SK-N-SH (cell line): ENCODE data around the gene OCLN. TPM values are rescaled to one million over a fixed set of nuclear protein-coding genes. Genes with fewer than 3 reads are reported as not detected.
"Not testable (repeated sequence)": the region's sequence is repeated elsewhere in the genome, so short reads cannot be mapped to it uniquely, and the experiment has no call there.

ENCODE experiments used
- CTCF ChIA-PET: fragments of 300-600, 350-600 bp; formaldehyde crosslinking; extraction: SDS; loops from one replicate; lab custom pipeline; 2021; lab: Yijun Ruan, JAX
- POLR2A ChIA-PET: fragments of 350-600 bp; sonication (Branson Sonifier 250); formaldehyde crosslinking; extraction: SDS; loops from one replicate; lab custom pipeline; 2020; ENCODE audit warnings: antibody characterized with exemption, inconsistent platforms; lab: Yijun Ruan, JAX
- DNase-seq: peaks from one replicate; pipeline ENCODE4 v3.0.0; 2012
- H2AFZ ChIP-seq: fragments of 200-600 bp; sonication (generic); 2 replicates; pipeline ENCODE4 v1.8.1; 2016; ENCODE audit warnings: antibody characterized with exemption, mild to moderate bottlenecking, low read depth
- H3F3A ChIP-seq: fragments of 200-600 bp; sonication (generic); replicated peaks from 2 replicates; pipeline ENCODE3; 2016; ENCODE audit warnings: antibody characterized with exemption, mild to moderate bottlenecking; ENCODE audit not compliant: insufficient read depth
- H3K27ac ChIP-seq, 2 experiments: fragments of 200-500 bp in 1 of 2; fragments of 200-600 bp in 1 of 2; sonication (Bioruptor generic) in 1 of 2; sonication (generic), shearing (Covaris generic) in 1 of 2; 2 replicates each; pipeline versions ENCODE4 v1.5.1 to v1.6.1; 2014 to 2016; ENCODE audit warnings: low read depth in 2 of 2, inconsistent platforms in 1 of 2, low read length in 1 of 2, mild to moderate bottlenecking in 1 of 2, mixed read lengths in 1 of 2
- H3K27me3 ChIP-seq: fragments of 200-600 bp; sonication (generic), shearing (Covaris generic); 2 replicates; pipeline ENCODE4 v1.6.1; 2016; ENCODE audit warnings: mixed run types; ENCODE audit not compliant: insufficient read depth
- H3K36me3 ChIP-seq, 2 experiments: fragments of 200-500 bp in 1 of 2; fragments of 200-600 bp in 1 of 2; sonication (Bioruptor generic) in 1 of 2; sonication (generic) in 1 of 2; replicated peaks in 1 of 2; 2 replicates each; pipeline versions ENCODE3 to v1.5.1; 2014 to 2016; ENCODE audit warnings: low read length in 1 of 2, mild to moderate bottlenecking in 1 of 2; ENCODE audit not compliant: insufficient read depth in 2 of 2, control insufficient read depth in 1 of 2
- H3K4me1 ChIP-seq, 2 experiments: fragments of 200-500 bp in 1 of 2; fragments of 200-600 bp in 1 of 2; sonication (Bioruptor generic) in 1 of 2; sonication (generic), shearing (Covaris generic) in 1 of 2; 2 replicates each; pipeline versions ENCODE4 v1.5.1 to v1.6.1; 2014 to 2016; ENCODE audit warnings: low read depth in 1 of 2, low read length in 1 of 2, mixed run types in 1 of 2; ENCODE audit not compliant: insufficient read depth in 2 of 2, control insufficient read depth in 1 of 2
- H3K4me2 ChIP-seq: fragments of 200-600 bp; sonication (generic), shearing (Covaris generic); 2 replicates; pipeline ENCODE4 v1.6.1; 2017; ENCODE audit warnings: mixed run types
- H3K4me3 ChIP-seq, 2 experiments: fragments of 200-500 bp in 1 of 2; fragments of 200-600 bp in 1 of 2; sonication (Bioruptor generic) in 1 of 2; sonication (generic), shearing (Covaris generic) in 1 of 2; 2 replicates each; pipeline versions ENCODE4 v1.5.1 to v1.8.1; 2014 to 2016; ENCODE audit warnings: low read depth in 2 of 2, inconsistent platforms in 1 of 2, low read length in 1 of 2, mild to moderate bottlenecking in 1 of 2, mixed read lengths in 1 of 2, moderate library complexity in 1 of 2
- H3K79me2 ChIP-seq: fragments of 200-600 bp; sonication (generic); 2 replicates; pipeline ENCODE4 v1.8.1; 2017; ENCODE audit warnings: mild to moderate bottlenecking; ENCODE audit not compliant: insufficient read depth
- H3K9ac ChIP-seq: fragments of 200-600 bp; sonication (generic); 2 replicates; pipeline ENCODE4 v1.6.1; 2017; ENCODE audit warnings: mixed run types
- H3K9me2 ChIP-seq: fragments of 200-600 bp; sonication (generic); 2 replicates; pipeline ENCODE4 v1.6.1; 2017; ENCODE audit warnings: mixed run types
- H3K9me3 ChIP-seq: fragments of 200-600 bp; sonication (generic); 2 replicates; pipeline ENCODE4 v1.6.1; 2017; ENCODE audit warnings: mixed run types, mild to moderate bottlenecking, moderate library complexity
- H4K20me1 ChIP-seq: fragments of 200-600 bp; sonication (generic); 2 replicates; pipeline ENCODE4 v1.6.1; 2017; ENCODE audit warnings: mild to moderate bottlenecking, mixed run types; ENCODE audit not compliant: insufficient read depth
- WGBS: methylation state at CpG from one replicate; pipeline ENCODE4 v1.1.6; 2017; ENCODE audit warnings: low lambda C conversion rate; 5-methylcytosine and 5-hydroxymethylcytosine counted together
- polyA plus RNA-seq, 3 experiments: library from polyadenylated mRNA; depleted of rRNA; stranded (reverse); fragments of >200 nt; gene quantifications; 2 replicates each; pipeline ENCODE4 v1.2.3, GENCODE V29; 2012

The OCLN gene
- polyA plus RNA-seq, 1 of the 3 experiments (the other 2 are of a cell fraction), result 6.5 TPM

- H3K36me3 ChIP-seq, H2AFZ ChIP-seq, POLR2A ChIA-PET, H3K27ac ChIP-seq, H4K20me1 ChIP-seq, H3K4me3 ChIP-seq, H3K9me2 ChIP-seq, H3K9ac ChIP-seq, CTCF ChIA-PET, H3K27me3 ChIP-seq, H3K79me2 ChIP-seq, H3K9me3 ChIP-seq, H3F3A ChIP-seq, H3K4me2 ChIP-seq, H3K4me1 ChIP-seq, DNase-seq: not testable (repeated sequence)
- 94% methylated on average over 2 of the region's 2 CpGs for WGBS
These were observed 73.6 kb downstream of the OCLN start for GRCh38 chr5:69566172-69566571.

GRCh38 chr5:69568072-69568471 is 75.5 kb downstream of the OCLN start:
- H3F3A ChIP-seq, H4K20me1 ChIP-seq, H3K4me2 ChIP-seq, H3K79me2 ChIP-seq, H2AFZ ChIP-seq, H3K27ac ChIP-seq, H3K4me1 ChIP-seq, H3K9me3 ChIP-seq, DNase-seq, H3K9ac ChIP-seq, CTCF ChIA-PET, H3K9me2 ChIP-seq, H3K27me3 ChIP-seq, H3K36me3 ChIP-seq, POLR2A ChIA-PET, H3K4me3 ChIP-seq: not testable (repeated sequence)
- whole genome bisulfite sequencing, result 85% methylated on average over 1 of the region's 2 CpGs

GRCh38 chr5:69583356-69583755 is 90.8 kb downstream of the OCLN start:
- H3F3A ChIP-seq, H3K9me3 ChIP-seq, H3K27me3 ChIP-seq, H3K27ac ChIP-seq, DNase-seq, H3K9ac ChIP-seq, H3K9me2 ChIP-seq, H3K79me2 ChIP-seq, H4K20me1 ChIP-seq, H3K4me1 ChIP-seq, CTCF ChIA-PET, POLR2A ChIA-PET, H3K4me3 ChIP-seq, H3K4me2 ChIP-seq, H2AFZ ChIP-seq, H3K36me3 ChIP-seq: not testable (repeated sequence)
- no CpG with 5 or more reads among the region's 2 CpGs for WGBS

- H3K27ac ChIP-seq, H3K4me2 ChIP-seq, H3K9me3 ChIP-seq, POLR2A ChIA-PET, H3K4me3 ChIP-seq, H3F3A ChIP-seq, H3K27me3 ChIP-seq, H3K36me3 ChIP-seq, H3K79me2 ChIP-seq, H4K20me1 ChIP-seq, H3K9me2 ChIP-seq, H3K4me1 ChIP-seq, CTCF ChIA-PET, H2AFZ ChIP-seq, DNase-seq, H3K9ac ChIP-seq: not testable (repeated sequence)
- WGBS, result 40% methylated on average over 1 of the region's 7 CpGs
These were observed 103.7 kb downstream of the OCLN start for GRCh38 chr5:69596114-69596840.

GRCh38 chr5:69601947-69602346 is 109.4 kb downstream of the OCLN start:
- H3K27ac ChIP-seq, CTCF ChIA-PET: not testable (repeated sequence)

GRCh38 chr5:69606839-69607238 is 114.2 kb downstream of the OCLN start:
- DNase-seq, CTCF ChIA-PET, H3F3A ChIP-seq, H3K9me3 ChIP-seq, H3K9me2 ChIP-seq, H3K9ac ChIP-seq, H3K79me2 ChIP-seq, H3K4me3 ChIP-seq, H3K4me2 ChIP-seq, H3K27ac ChIP-seq, H3K4me1 ChIP-seq, H3K27me3 ChIP-seq, H2AFZ ChIP-seq, H4K20me1 ChIP-seq, H3K36me3 ChIP-seq, POLR2A ChIA-PET: not testable (repeated sequence)
- 80% methylated on average over 3 of the region's 6 CpGs for WGBS

More at GRCh38 chr5:69601947-69602346, 109.4 kb downstream of the OCLN start:
- POLR2A ChIA-PET, H2AFZ ChIP-seq, H3K9me3 ChIP-seq, H3K36me3 ChIP-seq, H3K79me2 ChIP-seq, H3K27me3 ChIP-seq, H3K9ac ChIP-seq, H4K20me1 ChIP-seq, H3K9me2 ChIP-seq, DNase-seq, H3K4me3 ChIP-seq, H3K4me1 ChIP-seq, H3K4me2 ChIP-seq, H3F3A ChIP-seq: not testable (repeated sequence)
- no CpG with 5 or more reads among the region's 6 CpGs for WGBS
